Measurements from ENCODE around the gene PEX5L.

DNA sequence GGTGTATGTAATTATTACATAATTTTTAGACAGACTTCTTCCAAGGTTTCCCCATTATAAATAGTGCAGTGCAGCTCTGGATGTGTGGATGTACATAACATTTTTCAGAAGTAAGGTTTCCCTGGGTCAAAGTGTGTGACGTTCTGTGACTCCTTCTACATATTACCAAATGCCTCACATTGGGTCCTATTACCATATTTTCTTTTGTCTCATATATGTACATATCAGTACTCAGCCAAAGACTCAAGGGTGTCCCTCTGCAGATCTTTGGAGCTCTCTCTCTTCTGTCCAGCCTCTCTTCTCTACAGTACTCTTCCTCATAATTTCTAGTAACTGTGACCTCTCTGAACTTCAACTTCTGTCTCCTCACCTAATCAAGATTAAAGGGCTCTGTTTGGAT is 31.3 kb upstream of the PEX5L start:
- TF ChIP-seq ZNF396 (CRISPR knock-in tag; IDR thresholded peaks at IDR 0.05; ENCODE audit: borderline replicate concordance) (no peak), ZNF671 (CRISPR knock-in tag; IDR thresholded peaks at IDR 0.05) (no peak), E2F1 (CRISPR knock-in tag; IDR thresholded peaks at IDR 0.05) (no peak), CTCF (IDR thresholded peaks at IDR 0.05) (no peak), GABPB1 (CRISPR knock-in tag; IDR thresholded peaks at IDR 0.05) (no peak), ETV6 (CRISPR knock-in tag; IDR thresholded peaks at IDR 0.05) (no peak), E2F5 (CRISPR knock-in tag; IDR thresholded peaks at IDR 0.05) (no peak), CREB1 (CRISPR knock-in tag; IDR thresholded peaks at IDR 0.05) (no peak), USF1 (CRISPR knock-in tag; IDR thresholded peaks at IDR 0.05) (no peak), NR3C1 (CRISPR knock-in tag; conservative IDR thresholded peaks at IDR 0.05; ENCODE audit: low read depth) (no peak), RELA (CRISPR knock-in tag; IDR thresholded peaks at IDR 0.05; ENCODE audit: borderline replicate concordance) (no peak), ATF6 (CRISPR knock-in tag; IDR thresholded peaks at IDR 0.05) (no peak)
- TF ChIP-seq, protein P1, sequence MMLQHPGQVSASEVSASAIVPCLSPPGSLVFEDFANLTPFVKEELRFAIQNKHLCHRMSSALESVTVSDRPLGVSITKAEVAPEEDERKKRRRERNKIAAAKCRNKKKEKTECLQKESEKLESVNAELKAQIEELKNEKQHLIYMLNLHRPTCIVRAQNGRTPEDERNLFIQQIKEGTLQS (CRISPR knock-in tag; conservative IDR thresholded peaks at IDR 0.05), result no peak
- TF ChIP-seq, protein P2, sequence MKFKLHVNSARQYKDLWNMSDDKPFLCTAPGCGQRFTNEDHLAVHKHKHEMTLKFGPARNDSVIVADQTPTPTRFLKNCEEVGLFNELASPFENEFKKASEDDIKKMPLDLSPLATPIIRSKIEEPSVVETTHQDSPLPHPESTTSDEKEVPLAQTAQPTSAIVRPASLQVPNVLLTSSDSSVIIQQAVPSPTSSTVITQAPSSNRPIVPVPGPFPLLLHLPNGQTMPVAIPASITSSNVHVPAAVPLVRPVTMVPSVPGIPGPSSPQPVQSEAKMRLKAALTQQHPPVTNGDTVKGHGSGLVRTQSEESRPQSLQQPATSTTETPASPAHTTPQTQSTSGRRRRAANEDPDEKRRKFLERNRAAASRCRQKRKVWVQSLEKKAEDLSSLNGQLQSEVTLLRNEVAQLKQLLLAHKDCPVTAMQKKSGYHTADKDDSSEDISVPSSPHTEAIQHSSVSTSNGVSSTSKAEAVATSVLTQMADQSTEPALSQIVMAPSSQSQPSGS (CRISPR knock-in tag; IDR thresholded peaks at IDR 0.05; ENCODE audit: borderline replicate concordance, low read depth), result no peak

All from WTC11 (cell line).